DND-41 (cell line): ENCODE measurements around the gene ANKRD18A.

Experiments used
- ATAC-seq: fragments of 200-7000 bp; cut with Tn5 transposase; 3 replicates; pipeline ENCODE4 v1.9.1; 2021; ENCODE audit warnings: low read depth; ENCODE audit not compliant: insufficient read depth
- DNase-seq: peaks from one replicate; pipeline ENCODE4 v3.0.0-alpha.2; 2020
- H2AFZ ChIP-seq: 2 replicates; pipeline ENCODE4 v1.6.0; 2012; ENCODE audit warnings: low read depth, low read length
- H3K27ac ChIP-seq: 2 replicates; pipeline ENCODE4 v1.5.1; 2012; ENCODE audit warnings: low read length, inconsistent platforms
- H3K27me3 ChIP-seq: fragments of 200-600 bp; sonication (generic); 2 replicates; pipeline ENCODE4 v1.6.0; 2012; ENCODE audit warnings: low read length, mild to moderate bottlenecking, inconsistent platforms; ENCODE audit not compliant: insufficient read depth, poor library complexity
- H3K36me3 ChIP-seq: 2 replicates; pipeline ENCODE4 v1.5.1; 2012; ENCODE audit warnings: low read length, inconsistent platforms; ENCODE audit not compliant: insufficient read depth
- H3K4me1 ChIP-seq: 2 replicates; pipeline ENCODE4 v1.5.1; 2012; ENCODE audit warnings: mild to moderate bottlenecking, low read length; ENCODE audit not compliant: insufficient read depth
- H3K4me2 ChIP-seq: 2 replicates; pipeline ENCODE4 v1.6.0; 2012; ENCODE audit warnings: mild to moderate bottlenecking, moderate library complexity, low read length, inconsistent platforms; ENCODE audit not compliant: insufficient read depth
- H3K4me3 ChIP-seq, 2 experiments: fragments of 200-600 bp in 1 of 2; shearing (Covaris generic) in 1 of 2; 2 replicates each; pipeline ENCODE4 v1.5.1; 2012 to 2016; ENCODE audit warnings: inconsistent platforms in 2 of 2, low read length in 2 of 2, mild to moderate bottlenecking in 2 of 2, low read depth in 1 of 2, moderate library complexity in 1 of 2
- H3K79me2 ChIP-seq: 2 replicates; pipeline ENCODE4 v1.6.0; 2012; ENCODE audit warnings: low read length, inconsistent platforms; ENCODE audit not compliant: insufficient read depth
- H3K9ac ChIP-seq: 2 replicates; pipeline ENCODE4 v1.6.0; 2012; ENCODE audit warnings: low read depth, mild to moderate bottlenecking, inconsistent platforms, low read length, moderate library complexity
- H3K9me3 ChIP-seq: 2 replicates; pipeline ENCODE4 v1.5.1; 2012; ENCODE audit warnings: low read length, moderate library complexity, mild to moderate bottlenecking, inconsistent platforms; ENCODE audit not compliant: insufficient read depth, severe bottlenecking
- H4K20me1 ChIP-seq: 2 replicates; pipeline ENCODE4 v1.6.0; 2012; ENCODE audit warnings: low read length; ENCODE audit not compliant: insufficient read depth
- CTCF ChIP-seq: IDR thresholded peaks from 2 replicates; pipeline ENCODE4 v1.5.1; 2012; ENCODE audit warnings: borderline replicate concordance, low read length, moderate library complexity, mild to moderate bottlenecking; ENCODE audit not compliant: poor library complexity, severe bottlenecking; ENCODE audit errors: extremely low read depth
- EZH2 ChIP-seq: IDR thresholded peaks from 3 replicates; pipeline ENCODE4 v1.6.1; 2012; ENCODE audit warnings: borderline replicate concordance, low read depth, mild to moderate bottlenecking, moderate library complexity, low read length, inconsistent platforms; ENCODE audit not compliant: severe bottlenecking

ANKRD18A gene

GRCh38 chr9:38652044-38652443, 31.6 kb upstream of the ANKRD18A start:
- Histone ChIP-seq H4K20me1 (no peaks in the 10 kb centered on the region), H3K4me2 (no peak overlapping the region), H2AFZ (no peak overlapping the region), H3K27ac (no peak overlapping the region), H3K9me3 (no peaks in the 10 kb centered on the region), H3K4me1 (no peaks in the 10 kb centered on the region), H3K27me3 (no peaks in the 10 kb centered on the region), H3K36me3 (no peaks in the 10 kb centered on the region), H3K9ac (no peak overlapping the region), H3K79me2 (no peaks in the 10 kb centered on the region), H3K4me3 (no peak overlapping the region)
- ATAC-seq (no peak), DNase-seq (no peak)
- no peak for TF ChIP-seq EZH2
- no peak for TF ChIP-seq CTCF

- no peak overlapping the region for H3K4me3 ChIP-seq
- no peak for DNase-seq
- no peak for ATAC-seq
- no peak overlapping the region for H3K9ac ChIP-seq
- no peaks in the 10 kb centered on the region for H3K27me3 ChIP-seq
- no peak overlapping the region for H3K27ac ChIP-seq
- no peaks in the 10 kb centered on the region for H3K9me3 ChIP-seq
- H2AFZ ChIP-seq, result no peak overlapping the region
- no peak overlapping the region for H3K4me2 ChIP-seq
- H4K20me1 ChIP-seq, result no peaks in the 10 kb centered on the region
- H3K36me3 ChIP-seq, result no peaks in the 10 kb centered on the region
- no peaks in the 10 kb centered on the region for H3K79me2 ChIP-seq
- H3K4me1 ChIP-seq, result no peaks in the 10 kb centered on the region
- TF ChIP-seq CTCF (no peak), EZH2 (no peak)
Measured at GRCh38 chr9:38651400-38652042, 31.1 kb upstream of the ANKRD18A start.

DNA sequence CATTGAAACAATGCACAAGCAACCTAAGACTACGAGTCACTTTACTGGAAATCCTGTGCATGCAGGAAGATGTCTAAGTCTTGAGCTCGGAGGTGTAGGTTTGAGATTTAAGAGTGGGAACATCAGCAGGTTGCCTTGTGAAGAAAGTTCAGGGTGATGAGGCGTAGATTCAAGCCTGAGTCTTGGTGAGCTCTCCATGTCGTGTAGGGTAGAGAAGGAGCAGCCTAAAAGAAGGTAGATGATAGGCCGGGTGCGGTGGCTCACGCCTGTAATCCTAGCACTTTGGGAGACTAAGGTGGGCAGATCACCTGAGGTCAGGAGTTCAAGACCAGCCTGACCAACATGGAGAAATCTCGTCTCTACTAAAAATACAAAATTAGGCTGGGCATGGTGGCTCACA, 30.2 kb upstream of the ANKRD18A start:
- no peaks in the 10 kb centered on the region for H4K20me1 ChIP-seq
- H3K27me3 ChIP-seq, result no peaks in the 10 kb centered on the region
- no peak overlapping the region for H3K4me3 ChIP-seq
- TF ChIP-seq EZH2, result no peak
- TF ChIP-seq CTCF, result no peak
- ATAC-seq, result no peak
- no peaks in the 10 kb centered on the region for H3K79me2 ChIP-seq
- no peaks in the 10 kb centered on the region for H3K36me3 ChIP-seq
- H3K4me1 ChIP-seq, result no peaks in the 10 kb centered on the region
- H3K9me3 ChIP-seq, result no peaks in the 10 kb centered on the region
- no peak overlapping the region for H3K27ac ChIP-seq
- no peak overlapping the region for H2AFZ ChIP-seq
- no peak for DNase-seq
- H3K9ac ChIP-seq, result no peak overlapping the region
- no peak overlapping the region for H3K4me2 ChIP-seq
